IPS-18c (cell line): ENCODE measurements around the gene PDCD11.

ENCODE experiments used
- H3K4me3 ChIP-seq: 2 replicates; pipeline ENCODE4 v1.7.0; 2013; ENCODE audit warnings: low read depth, mild to moderate bottlenecking, low read length, moderate library complexity; ENCODE audit not compliant: insufficient read depth
- H3K9me3 ChIP-seq: one replicate; pipeline ENCODE4 v1.6.1; 2013; ENCODE audit warnings: mild to moderate bottlenecking, low read length, moderate library complexity; ENCODE audit not compliant: control insufficient read depth, insufficient read depth

The PDCD11 gene

DNA sequence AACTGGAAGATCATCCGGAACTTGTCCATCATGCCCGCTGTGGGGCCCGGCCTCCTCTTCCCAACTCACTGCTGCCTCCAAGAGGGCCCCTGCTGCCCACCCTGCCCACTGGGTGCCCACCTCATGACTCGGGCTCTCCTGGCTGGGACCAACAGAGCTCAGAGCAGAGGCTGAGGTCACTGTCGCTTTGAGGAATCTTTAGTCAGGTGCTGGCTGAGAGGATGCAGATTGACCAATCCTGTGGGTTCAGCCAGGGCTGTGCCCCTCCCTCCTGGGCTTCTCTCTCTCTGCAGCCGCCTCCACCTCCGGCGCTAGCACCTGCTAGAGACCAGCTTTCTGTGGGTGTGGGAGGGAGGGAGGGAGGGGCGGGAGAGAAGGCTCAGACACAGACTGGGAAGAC is 62.3 kb downstream of the PDCD11 start, which contains the start of gene CALHM1:
CALHM1 (minus strand) TSS at position 181 of the 400 bp plus-strand sequence; CDS start at position 32, 149 bp downstream.
- H3K9me3 ChIP-seq: no peaks in the 10 kb centered on the region
- no peak within 1 kb of the TSS for H3K4me3 ChIP-seq

GRCh38 chr10:103459615-103460014 is 63.2 kb downstream of the PDCD11 start:
- Histone ChIP-seq H3K9me3 (no peaks in the 10 kb centered on the region), H3K4me3 (no peak overlapping the region)

DNA sequence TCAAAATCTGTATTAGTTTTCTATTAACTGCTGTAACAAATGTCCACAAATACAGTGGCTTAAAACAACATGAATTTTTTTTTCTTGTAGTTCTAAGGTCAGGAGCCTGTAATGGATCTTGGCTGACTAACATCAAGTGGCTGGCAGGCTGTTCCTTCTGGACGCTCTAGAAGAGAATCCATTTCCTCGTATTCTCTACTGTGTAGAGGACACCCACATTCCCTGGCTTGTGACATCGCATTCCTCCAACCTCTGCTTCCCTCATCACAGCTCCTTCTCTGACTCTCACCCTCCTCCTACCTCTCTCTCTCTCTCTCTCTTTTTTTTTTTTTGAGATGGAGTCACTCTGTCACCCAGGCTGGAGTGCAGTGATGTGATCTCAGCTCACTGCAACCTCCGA is 67.1 kb downstream of the PDCD11 start:
- Histone ChIP-seq H3K9me3 (no peaks in the 10 kb centered on the region), H3K4me3 (no peak overlapping the region)

GRCh38 chr10:103465411-103466179 is 69.2 kb downstream of the PDCD11 start:
- no peak overlapping the region for H3K4me3 ChIP-seq
- no peaks in the 10 kb centered on the region for H3K9me3 ChIP-seq

GRCh38 chr10:103466734-103467133 is 70.3 kb downstream of the PDCD11 start:
- Histone ChIP-seq H3K9me3 (no peaks in the 10 kb centered on the region), H3K4me3 (no peak overlapping the region)

GRCh38 chr10:103467406-103467805 is 71.0 kb downstream of the PDCD11 start:
- Histone ChIP-seq H3K9me3 (no peaks in the 10 kb centered on the region), H3K4me3 (no peak overlapping the region)

- H3K9me3 ChIP-seq: no peaks in the 10 kb centered on the region
- H3K4me3 ChIP-seq: no peak overlapping the region
These were observed 72.8 kb downstream of the PDCD11 start for GRCh38 chr10:103469201-103469600.

DNA sequence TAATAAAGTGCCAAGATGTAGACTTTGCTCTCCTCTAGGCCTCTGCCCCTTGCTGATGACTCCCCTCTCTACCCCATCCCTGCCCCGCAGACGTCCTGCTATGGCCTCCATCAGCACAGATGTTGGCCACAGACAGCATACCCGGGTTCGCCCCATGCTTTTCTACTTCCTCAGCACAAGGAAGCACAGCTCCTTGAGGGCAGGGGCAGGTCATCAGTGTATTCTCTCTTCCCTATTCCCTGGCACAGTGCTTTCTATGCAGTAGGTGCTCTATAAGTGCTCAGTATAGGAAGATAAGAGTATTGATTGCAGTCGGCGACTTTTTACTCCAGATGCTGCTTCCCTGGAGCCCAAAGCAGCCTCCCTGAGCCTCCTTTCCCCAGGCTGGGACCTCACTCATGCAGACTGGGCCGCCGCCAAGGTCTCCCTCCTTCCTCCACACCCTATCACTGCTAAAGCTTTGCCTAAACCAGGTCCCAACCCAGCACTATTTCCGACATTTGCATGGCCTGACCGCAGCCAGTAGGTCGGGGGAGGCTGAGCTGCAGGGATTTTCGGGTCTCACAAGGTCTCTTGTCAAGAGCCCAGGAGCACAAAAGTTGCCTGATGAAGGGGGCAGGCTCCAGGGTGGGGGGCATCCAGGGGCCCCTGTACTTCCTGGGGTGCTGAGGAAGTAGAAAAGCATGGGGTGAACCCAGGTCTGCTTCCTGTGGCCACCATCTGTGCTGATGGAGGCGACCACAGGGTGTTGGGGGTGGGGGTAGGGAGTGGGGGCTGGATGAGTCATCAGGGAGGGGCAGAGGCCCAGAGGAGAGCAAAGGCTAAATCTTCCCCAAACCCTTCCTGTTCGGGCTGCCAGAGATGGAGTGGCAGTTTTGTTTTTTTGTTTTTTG is 74.6 kb downstream of the PDCD11 start:
- no peaks in the 10 kb centered on the region for H3K9me3 ChIP-seq

GRCh38 chr10:103472005-103472404 is 75.6 kb downstream of the PDCD11 start:
- H3K4me3 ChIP-seq: no peak overlapping the region

More for the DNA sequence above, 74.6 kb downstream of the PDCD11 start:
- no peak overlapping the region for H3K4me3 ChIP-seq

GRCh38 chr10:103473261-103473671 is 76.8 kb downstream of the PDCD11 start:
- no peak overlapping the region for H3K4me3 ChIP-seq
- H3K9me3 ChIP-seq: no peaks in the 10 kb centered on the region

More at GRCh38 chr10:103472005-103472404, 75.6 kb downstream of the PDCD11 start:
- no peaks in the 10 kb centered on the region for H3K9me3 ChIP-seq

DNA sequence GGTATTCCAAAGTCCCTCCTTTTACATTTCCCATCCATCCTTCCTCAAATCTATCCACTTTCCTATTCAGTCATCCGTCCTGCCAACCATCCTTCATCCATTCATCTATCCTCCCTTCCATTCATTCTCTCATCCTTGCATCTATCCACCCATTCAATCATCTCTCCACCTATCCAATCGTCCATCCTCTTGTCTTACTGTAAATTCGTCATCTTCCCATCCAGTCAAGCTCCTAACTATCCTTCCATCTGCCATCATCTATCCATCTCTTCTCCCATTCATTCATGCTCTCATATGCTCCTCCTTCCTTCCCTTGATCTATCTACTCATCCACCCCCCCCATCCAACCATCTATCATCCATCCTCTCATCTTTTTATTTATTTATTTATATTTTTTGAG is 77.7 kb downstream of the PDCD11 start:
- no peaks in the 10 kb centered on the region for H3K9me3 ChIP-seq
- H3K4me3 ChIP-seq: no peak overlapping the region

DNA sequence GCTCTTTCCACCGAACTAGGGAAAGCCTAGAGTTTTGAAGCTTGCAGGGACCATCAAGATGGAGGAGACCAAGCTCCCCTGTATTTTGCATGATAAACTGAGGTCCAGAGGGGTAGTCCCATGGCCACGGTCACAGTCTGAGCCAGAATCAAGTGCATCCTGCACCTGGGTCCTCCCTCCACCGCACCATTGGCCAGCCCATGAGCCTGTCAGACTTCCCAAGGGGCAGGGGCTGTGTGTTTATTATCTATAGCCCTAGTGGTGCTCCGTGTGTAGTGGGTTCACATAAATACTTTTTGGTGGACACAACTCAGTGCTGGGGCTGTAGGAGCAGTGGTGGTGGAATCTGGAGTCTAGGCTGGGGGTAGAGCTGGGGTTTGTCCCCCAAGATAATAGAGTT is 79.0 kb downstream of the PDCD11 start:
- H3K9me3 ChIP-seq: no peaks in the 10 kb centered on the region
- no peak overlapping the region for H3K4me3 ChIP-seq

- no peaks in the 10 kb centered on the region for H3K9me3 ChIP-seq
These were observed 79.8 kb downstream of the PDCD11 start for GRCh38 chr10:103476046-103476768.

DNA sequence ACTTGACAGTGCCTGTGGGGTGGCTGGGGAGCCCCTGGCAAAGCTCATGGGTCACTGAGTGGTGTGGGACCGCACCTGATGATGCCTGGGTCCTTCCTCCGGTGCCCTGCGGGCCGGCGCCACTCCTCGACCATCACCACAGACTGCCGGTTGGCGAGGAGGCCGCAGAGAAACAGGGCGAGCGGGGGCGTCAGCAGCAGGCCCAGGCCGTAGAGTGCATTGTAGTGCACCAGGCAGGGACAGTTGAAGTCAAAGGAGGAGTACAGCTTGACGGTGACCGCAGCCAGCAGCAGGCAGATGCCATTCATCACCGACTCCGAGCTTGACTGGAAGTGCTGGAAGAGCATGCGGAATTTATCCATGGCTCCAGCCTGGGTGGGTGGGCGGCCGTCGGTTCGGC is 82.2 kb downstream of the PDCD11 start:
- H3K4me3 ChIP-seq: no peak overlapping the region
- H3K9me3 ChIP-seq: no peaks in the 10 kb centered on the region

More at GRCh38 chr10:103476046-103476768, 79.8 kb downstream of the PDCD11 start:
- no peak overlapping the region for H3K4me3 ChIP-seq

- H3K4me3 ChIP-seq: no peak within 1 kb of the TSS
- no peaks in the 10 kb centered on the region for H3K9me3 ChIP-seq
These were observed 82.7 kb downstream of the PDCD11 start, which contains the start of gene CALHM3 for GRCh38 chr10:103479135-103479534. TSS of gene CALHM3 (minus strand) at chr10:103479240. CDS start at chr10:103479032, 208 bp downstream.

GRCh38 chr10:103480521-103480920 is 84.1 kb downstream of the PDCD11 start:
- Histone ChIP-seq H3K4me3 (no peak overlapping the region), H3K9me3 (no peaks in the 10 kb centered on the region)

- Histone ChIP-seq H3K9me3 (no peaks in the 10 kb centered on the region), H3K4me3 (no peak overlapping the region)
These were observed 85.6 kb downstream of the PDCD11 start for GRCh38 chr10:103481974-103482531.
